ENCODE measurements around the gene ACTRT3. TPM values are rescaled to one million over a fixed set of nuclear protein-coding genes. Genes with fewer than 3 reads are reported as not detected.

The ACTRT3 gene
- total and polyA plus RNA-seq, 2 of the 13 experiments (the other 11 are each of a cell fraction or from before 2014, with no cell fraction given), result 0.42 to 0.97 TPM

DNA sequence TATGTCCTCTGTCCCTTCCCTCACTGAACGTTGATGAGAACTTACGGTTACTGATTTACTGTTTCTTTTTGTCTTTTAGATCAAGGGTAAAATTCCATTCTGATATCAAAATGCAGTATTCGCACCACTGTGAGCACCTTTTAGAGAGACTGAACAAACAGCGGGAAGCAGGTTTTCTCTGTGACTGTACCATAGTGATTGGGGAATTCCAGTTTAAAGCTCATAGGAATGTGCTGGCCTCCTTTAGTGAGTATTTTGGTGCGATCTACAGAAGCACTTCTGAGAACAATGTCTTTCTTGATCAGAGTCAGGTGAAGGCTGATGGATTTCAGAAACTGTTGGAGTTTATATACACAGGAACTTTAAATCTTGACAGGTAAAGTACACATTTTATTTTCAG is 4.8 kb upstream of the ACTRT3 start:
- ATAC-seq (no peak), FAIRE-seq (no peak), DNase-seq (ENCODE audit: low spot score) (no peak)
- Histone ChIP-seq H3K4me3 (replicated peaks in 1 of 3; ENCODE audit: insufficient read depth in 1 of 3, low read depth in 2 of 3, low read length in 3 of 3) (peak overlapping the region; percentile 89 to 99 (median 98)), H3K27me3 (ENCODE audit: control insufficient read depth in 1 of 2, insufficient read depth in 2 of 2, low read length in 2 of 2) (peaks cover 0 to 3% of the 10 kb centered on the region in 2 experiments; a peak in 1 of 5 replicates), H3K79me2 (ENCODE audit: insufficient read depth, low read length) (peaks cover 30% of the 10 kb centered on the region), H2AFZ (ENCODE audit: low read length) (no peak overlapping the region), H3K4me1 (ENCODE audit: insufficient read depth, low read length) (peaks cover 20% of the 10 kb centered on the region), H4K20me1 (ENCODE audit: insufficient read depth, low read length) (no peaks in the 10 kb centered on the region), H3K27ac (ENCODE audit: extremely low read length, insufficient read depth, low read length) (peak overlapping the region; percentile 94), H3K9me3 (ENCODE audit: low read length) (no peaks in the 10 kb centered on the region), H3K4me2 (ENCODE audit: low read depth, low read length) (peak overlapping the region; percentile 92), H3K9ac (ENCODE audit: insufficient read depth, low read depth, low read length) (peak overlapping the region; percentile 92), H3K36me3 (replicated peaks in 1 of 2; ENCODE audit: control insufficient read depth in 1 of 2, insufficient read depth in 2 of 2, low read length in 2 of 2) (peaks cover 7 to 22% of the 10 kb centered on the region in 2 experiments)
- ChIA-PET POLR2A (interaction anchor here (2.6 kb wide), 1 partner anchor 10 kb away, joined by 29 read pairs; the partner anchor contains the start of gene TERC), CTCF (ENCODE audit: low intra/inter-chr PET ratio, low total read pairs) (no interaction called here)
- WGBS (ENCODE audit: low lambda C conversion rate), result 39% methylated on average over 5 of the region's 5 CpGs
- no TSS peak for BruUV-seq (replicated peaks)
- in situ Hi-C loops (cut with HindIII; ENCODE audit: extremely low pct_ligation_motif_present, low pct_unique_long_range_greater_than_20kb), result no loop called here
- intact Hi-C loops (cut with micrococcal nuclease; ENCODE audit: unreplicated experiment), result loop anchor here (5.0 kb wide), 1 partner anchor 912 kb away; no protein-coding TSS in a partner anchor
- TF ChIP-seq ZNF747 (CRISPR knock-in tag; IDR thresholded peaks at IDR 0.05; ENCODE audit: borderline replicate concordance), result no peak
- no peak for TF ChIP-seq AHR (CRISPR knock-in tag; IDR thresholded peaks at IDR 0.05)
- TF ChIP-seq ZNF678 (CRISPR knock-in tag; IDR thresholded peaks at IDR 0.05), result no peak
- no peak for TF ChIP-seq ZNF460 (CRISPR knock-in tag; IDR thresholded peaks at IDR 0.05; ENCODE audit: borderline replicate concordance)
- no peak for TF ChIP-seq REST (IDR thresholded peaks at IDR 0.05; ENCODE audit: borderline replicate concordance in 1 of 2, low read depth in 1 of 2, low read length in 2 of 2)
- TF ChIP-seq YEATS4 (CRISPR knock-in tag; IDR thresholded peaks at IDR 0.05; ENCODE audit: borderline replicate concordance), result no peak
- no peak for TF ChIP-seq AGO2 (optimal IDR thresholded peaks at IDR 0.05; ENCODE audit: low read depth, low read length)
- no peak for TF ChIP-seq ZNF280B (CRISPR knock-in tag; IDR thresholded peaks at IDR 0.05; ENCODE audit: borderline replicate concordance)
- TF ChIP-seq RXRA (CRISPR knock-in tag; IDR thresholded peaks at IDR 0.05), result no peak
- TF ChIP-seq, protein P1, sequence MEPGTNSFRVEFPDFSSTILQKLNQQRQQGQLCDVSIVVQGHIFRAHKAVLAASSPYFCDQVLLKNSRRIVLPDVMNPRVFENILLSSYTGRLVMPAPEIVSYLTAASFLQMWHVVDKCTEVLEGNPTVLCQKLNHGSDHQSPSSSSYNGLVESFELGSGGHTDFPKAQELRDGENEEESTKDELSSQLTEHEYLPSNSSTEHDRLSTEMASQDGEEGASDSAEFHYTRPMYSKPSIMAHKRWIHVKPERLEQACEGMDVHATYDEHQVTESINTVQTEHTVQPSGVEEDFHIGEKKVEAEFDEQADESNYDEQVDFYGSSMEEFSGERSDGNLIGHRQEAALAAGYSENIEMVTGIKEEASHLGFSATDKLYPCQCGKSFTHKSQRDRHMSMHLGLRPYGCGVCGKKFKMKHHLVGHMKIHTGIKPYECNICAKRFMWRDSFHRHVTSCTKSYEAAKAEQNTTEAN (CRISPR knock-in tag; conservative IDR thresholded peaks at IDR 0.05), result no peak
- no peak for TF ChIP-seq ZNF33A (CRISPR knock-in tag; IDR thresholded peaks at IDR 0.05; ENCODE audit: borderline replicate concordance)
- no peak for TF ChIP-seq CCDC6 (CRISPR knock-in tag; IDR thresholded peaks at IDR 0.05)
- no peak for TF ChIP-seq DR1 (CRISPR knock-in tag; IDR thresholded peaks at IDR 0.05)
- no peak for TF ChIP-seq ZNF256 (CRISPR knock-in tag; conservative IDR thresholded peaks at IDR 0.05)
- TF ChIP-seq SRF (IDR thresholded peaks at IDR 0.05; ENCODE audit: low read depth, low read length), result no peak
- no peak for TF ChIP-seq THAP8 (CRISPR knock-in tag; IDR thresholded peaks at IDR 0.05; ENCODE audit: borderline replicate concordance)
